HG03196 (cell line): Measurements from ENCODE around the gene MAP2K5.
A peak's percentile ranks its signal among the peaks of the same experiment; 100 is the strongest.

Experiments used
- ATAC-seq: cut with Tn5 transposase; IDR thresholded peaks from one replicate; pipeline ENCODE4 v1.9.1; 2021; ENCODE audit not compliant: unreplicated experiment

The MAP2K5 gene

DNA sequence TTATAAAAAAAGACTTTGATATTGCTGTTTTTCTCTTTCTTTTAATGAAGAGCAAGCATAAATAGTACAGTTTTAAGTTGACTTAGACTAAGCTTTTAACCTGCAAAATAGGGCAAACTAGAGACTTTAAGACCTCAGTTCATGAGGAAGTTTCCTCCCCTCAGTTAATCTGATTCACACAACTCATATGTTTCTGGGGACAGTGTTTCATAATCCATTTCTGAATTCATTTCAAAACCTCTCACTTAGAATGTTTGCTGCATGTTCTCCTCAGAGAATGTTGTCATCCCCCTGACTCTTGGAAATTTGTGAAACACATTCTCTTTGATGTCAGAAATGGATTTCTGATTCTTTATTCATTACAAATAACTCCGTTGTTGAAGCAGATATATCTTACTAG is 203.5 kb downstream of the MAP2K5 start:
- ATAC-seq: no peak

DNA sequence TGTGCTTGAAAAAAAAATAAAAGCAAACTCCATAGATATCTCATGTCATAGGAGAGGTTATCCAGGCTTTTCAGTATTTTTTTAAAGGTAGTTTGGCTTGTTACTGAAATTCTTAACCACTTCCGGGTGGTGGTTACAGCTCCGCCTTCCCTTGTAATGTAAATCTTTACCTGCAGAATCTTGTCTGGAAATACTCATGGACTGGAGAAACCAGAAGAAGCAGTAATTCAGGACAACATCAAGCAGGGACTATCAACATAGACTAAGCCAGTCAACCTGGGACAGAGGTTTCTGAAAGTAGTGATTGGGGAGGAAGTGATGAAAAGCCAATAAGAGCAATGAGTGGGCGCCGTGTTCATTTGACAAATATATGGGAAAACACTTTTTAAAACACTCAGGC is 203.9 kb downstream of the MAP2K5 start:
- ATAC-seq: no peak

DNA sequence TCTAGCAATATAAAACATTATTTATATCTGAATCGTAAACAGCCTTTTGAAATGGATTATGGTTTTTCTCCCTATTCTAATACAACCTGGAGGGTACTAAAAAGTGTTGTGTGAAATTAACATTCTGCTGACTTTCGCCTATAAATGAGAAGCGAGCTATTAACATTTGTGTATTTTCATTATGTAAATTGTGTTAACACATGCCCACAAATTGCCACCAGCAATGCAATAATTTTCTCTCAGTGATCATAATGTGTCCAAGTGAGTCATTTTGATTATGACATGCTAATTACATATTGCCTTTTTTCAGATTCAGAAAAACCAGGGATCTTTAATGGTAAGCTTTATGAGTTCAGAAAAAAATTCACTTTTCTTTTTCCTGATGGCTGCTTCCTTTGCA is 205.4 kb downstream of the MAP2K5 start:
- ATAC-seq: no peak

DNA sequence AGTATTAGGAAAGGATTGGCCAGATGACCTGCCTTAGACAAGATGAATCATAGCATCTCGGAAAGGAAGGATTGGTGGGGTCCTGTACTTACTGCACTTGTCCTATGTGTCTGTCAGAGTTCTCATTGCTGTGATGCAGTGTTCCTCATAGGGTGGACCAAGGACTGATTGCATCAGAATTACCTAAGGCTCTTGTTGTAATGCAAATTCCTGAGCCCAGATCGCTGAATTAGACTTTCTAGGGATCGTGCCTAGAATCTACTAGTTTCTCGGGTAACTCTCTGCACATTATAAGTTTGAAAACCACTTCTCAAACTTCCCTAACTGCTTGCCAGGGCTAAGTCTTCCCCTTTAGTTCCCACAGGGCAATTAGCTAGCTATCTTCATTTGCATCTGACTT is 207.9 kb downstream of the MAP2K5 start:
- ATAC-seq: no peak

DNA sequence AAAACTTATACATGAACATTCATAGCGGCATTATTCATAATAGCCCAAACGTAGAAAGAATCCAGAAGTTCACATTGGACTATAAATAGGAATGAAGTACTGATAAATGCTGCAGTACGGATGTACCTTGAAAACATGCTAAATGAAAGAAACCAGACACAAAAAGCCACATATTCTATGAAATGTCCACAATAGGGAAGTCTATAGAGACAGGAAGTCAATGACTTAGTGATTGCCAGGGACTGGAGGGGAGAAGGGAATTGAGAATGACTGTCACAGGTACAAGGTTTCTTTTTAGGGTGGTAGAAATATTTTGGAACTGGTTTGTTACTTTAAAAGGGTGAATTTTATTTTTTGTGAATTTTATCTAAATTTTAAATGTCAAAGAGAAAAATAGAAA is 211.4 kb downstream of the MAP2K5 start:
- no peak for ATAC-seq

DNA sequence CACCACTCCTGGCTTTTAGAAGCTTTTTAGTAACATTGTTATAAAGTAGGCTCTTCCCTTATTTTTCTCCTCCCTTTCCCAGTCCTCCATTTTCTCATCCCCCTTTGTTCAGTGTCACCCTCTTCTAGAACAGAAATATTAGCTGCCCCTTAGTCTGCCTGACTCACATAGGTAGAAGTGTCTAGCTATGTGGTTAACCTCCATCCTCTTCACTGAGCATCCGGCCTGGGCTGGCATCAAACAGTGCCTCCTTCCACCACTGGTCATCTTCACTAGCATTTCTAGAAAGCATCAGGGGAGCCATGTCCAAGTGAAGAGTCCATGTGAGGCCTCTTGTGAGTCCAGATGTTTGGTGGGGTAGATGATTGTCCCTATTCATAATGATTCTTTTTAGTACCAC is 212.8 kb downstream of the MAP2K5 start:
- no peak for ATAC-seq

DNA sequence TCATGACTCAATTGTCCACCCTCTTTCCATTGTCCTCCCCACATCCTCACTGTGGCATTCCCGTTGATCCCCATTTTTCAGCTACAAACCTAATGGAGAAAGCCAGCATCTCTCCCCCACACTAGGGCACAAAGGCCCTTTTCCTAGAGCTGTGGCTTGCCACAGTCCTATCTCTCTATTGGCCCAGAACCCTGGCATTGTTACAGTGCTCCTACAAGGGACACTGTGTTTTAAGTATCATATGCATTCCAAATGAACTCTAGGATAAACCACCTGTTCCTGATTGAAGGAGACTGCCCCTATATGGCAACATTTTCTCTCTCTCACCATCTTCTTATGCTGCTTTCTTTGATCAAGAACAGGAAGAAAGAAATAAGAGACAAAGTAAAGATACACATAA is 213.4 kb downstream of the MAP2K5 start:
- no peak for ATAC-seq

DNA sequence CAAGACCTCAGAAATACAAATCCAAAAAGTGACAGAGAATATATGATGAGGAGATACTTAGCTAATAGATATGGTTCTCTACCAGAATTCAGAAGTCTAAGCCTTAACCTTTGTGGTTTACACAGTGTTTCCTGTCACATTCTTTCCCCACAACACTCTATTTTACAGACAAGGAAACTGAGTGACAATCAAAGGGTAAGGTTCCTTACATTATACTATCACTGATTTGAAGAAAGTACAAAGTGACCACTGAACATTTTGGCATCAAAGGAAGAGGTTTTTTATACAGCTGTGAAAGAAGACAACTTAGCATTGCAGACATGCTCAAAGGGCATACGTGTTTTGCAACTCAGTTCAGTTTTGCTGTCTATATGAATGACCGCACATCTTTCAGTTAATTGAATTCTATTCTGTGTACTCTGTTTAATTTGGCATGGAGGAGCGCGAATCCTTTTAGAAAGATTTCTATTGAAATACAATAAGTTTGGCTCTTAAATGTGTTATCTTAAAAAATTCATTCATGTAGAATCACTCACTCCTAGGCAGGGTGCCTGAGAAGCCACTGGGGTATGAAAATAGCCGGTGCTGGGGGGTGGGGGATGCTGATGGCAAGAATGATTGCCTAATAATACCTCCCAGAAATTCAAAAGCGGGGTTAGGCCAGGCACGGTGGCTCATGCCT is 216.3 kb downstream of the MAP2K5 start:
- ATAC-seq: no peak

DNA sequence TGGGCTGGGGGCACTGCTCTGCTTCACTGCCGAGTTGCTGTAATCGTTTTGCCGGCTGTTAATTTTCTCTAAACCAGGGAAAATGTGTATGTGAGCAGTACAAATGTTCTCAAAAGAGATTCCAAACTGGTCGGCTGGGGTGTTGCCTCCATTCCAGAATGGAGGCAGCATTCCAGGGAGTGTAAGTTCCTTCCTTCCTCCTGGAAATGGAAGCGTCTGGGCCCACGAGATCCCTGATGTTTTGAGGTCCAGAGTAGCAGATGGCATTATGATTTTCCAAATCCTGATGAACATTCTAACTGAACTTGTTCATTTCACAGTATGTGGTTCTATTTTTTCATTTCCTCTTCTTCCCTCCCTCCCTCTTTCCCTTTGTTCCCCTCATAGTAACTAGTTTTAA is 218.4 kb downstream of the MAP2K5 start:
- no peak for ATAC-seq

DNA sequence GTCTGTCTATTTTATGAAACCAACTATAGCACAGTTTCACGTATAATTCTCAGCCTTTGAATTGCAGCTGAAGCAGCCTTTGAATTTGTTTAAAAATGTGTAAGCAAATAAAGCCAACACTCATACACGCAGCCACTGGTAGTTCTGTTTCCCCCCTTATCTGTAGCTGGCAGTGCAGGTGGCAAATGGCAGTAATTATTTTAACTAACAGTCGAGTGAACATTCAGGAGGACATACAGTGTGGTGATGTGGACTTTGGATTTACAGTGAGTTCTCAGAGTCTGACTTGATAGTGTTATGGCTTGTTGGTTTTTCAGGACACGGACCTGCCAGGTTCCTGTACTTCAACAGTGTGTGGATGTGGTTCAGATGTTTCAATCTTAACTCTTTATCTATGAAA is 218.8 kb downstream of the MAP2K5 start:
- no peak for ATAC-seq

DNA sequence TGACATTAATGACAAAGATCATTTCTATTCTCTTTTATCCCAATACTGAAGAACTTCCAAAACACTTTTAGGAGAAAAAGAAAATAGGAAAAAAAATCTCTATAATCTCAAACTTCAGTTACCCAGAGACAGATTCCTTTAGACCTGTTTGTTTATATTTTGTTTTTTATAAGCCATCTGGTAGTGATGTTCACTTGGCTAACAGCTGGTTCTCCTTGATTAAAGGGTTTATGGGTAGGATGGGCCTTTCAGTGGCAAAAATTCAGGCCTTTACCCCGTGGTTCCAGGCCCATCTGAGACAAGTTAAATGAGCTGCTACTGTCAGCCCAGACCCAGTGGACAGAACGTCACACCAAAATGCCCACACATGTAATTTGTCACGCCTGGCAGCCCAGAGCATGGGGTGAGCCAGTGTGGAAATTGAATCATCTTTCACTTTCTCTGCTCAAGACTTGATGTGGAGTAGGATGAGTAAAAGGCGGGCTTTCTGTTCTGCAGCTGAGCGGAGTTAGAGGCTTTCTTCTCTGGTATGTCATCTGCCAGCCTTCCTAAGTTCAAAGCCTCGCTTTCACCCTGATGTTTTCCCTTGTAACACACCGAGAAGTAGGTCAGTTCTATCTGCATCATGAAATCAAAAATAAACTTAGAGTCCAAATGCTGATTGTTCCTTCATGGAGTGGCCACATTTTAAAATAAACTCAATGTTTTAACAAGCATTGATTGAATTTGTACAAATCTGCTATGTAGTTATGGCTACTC is 220.3 kb downstream of the MAP2K5 start:
- ATAC-seq: peak; percentile 71

DNA sequence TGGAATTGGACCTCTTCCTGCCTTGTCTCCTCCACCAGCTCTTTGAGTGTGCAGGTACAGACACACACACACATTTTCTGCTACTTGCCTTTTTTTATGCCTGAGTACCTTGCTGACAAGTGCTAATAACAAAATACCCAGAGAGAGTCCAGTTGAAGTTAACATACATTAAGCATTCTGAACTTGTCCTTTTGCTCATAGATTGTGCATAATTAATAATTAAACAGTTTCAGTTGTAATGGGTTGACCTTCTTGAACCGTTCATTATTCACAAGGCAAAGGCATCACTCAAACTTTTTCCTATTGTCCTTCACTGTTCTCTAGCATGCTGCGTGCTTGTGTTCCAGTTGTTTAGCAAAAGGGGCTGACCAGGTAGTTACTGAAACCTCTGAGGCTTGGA is 223.2 kb downstream of the MAP2K5 start:
- ATAC-seq: no peak

DNA sequence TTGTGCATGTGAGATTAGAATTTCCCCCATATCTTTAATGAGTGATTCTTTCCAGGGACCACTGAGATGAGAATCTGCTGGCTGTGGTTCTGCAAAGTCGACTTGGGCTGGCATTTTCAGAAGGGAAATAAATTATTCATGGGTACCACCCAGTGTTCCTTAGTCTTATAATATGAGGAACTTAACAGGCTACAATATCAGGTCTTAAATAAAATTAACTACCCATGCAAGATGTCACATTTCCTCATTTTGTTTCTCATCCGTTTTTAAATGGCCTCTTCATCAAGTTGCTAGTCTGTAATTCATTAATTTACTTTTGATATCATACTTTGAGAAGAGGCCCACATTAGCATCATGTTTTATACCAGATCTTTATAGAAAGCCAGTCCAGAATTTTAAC is 224.5 kb downstream of the MAP2K5 start:
- no peak for ATAC-seq

DNA sequence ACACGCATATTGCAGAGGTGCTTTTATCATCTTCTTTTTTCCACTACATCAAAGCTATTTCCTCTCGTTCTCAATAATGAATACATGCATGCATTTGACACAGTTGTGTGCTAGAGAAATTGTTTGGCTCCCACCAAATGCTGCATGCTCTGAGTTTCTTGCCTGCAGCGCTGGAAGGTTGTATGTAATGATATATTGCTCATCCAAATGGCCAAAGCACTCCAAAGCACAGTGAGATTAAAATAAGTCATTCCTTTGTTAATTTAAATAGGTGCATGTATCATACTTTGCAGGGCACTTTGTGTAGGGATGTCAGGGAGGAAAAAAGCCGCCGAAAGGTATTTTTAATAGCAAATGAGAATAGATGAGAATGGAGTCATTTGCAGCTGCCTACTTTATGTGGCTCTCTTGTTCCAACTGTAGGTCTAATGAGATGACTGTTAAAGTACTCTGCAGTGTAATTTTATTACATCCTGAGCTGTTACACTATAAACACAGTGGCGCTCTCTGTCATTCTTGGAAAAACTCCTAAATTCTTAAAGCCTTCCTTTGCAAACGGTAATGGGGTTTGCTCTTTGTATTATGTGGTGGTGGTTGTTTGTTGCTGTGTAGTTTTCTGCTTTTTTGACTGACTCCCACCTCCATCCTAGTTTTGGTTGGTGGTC is 225.9 kb downstream of the MAP2K5 start:
- ATAC-seq: no peak

DNA sequence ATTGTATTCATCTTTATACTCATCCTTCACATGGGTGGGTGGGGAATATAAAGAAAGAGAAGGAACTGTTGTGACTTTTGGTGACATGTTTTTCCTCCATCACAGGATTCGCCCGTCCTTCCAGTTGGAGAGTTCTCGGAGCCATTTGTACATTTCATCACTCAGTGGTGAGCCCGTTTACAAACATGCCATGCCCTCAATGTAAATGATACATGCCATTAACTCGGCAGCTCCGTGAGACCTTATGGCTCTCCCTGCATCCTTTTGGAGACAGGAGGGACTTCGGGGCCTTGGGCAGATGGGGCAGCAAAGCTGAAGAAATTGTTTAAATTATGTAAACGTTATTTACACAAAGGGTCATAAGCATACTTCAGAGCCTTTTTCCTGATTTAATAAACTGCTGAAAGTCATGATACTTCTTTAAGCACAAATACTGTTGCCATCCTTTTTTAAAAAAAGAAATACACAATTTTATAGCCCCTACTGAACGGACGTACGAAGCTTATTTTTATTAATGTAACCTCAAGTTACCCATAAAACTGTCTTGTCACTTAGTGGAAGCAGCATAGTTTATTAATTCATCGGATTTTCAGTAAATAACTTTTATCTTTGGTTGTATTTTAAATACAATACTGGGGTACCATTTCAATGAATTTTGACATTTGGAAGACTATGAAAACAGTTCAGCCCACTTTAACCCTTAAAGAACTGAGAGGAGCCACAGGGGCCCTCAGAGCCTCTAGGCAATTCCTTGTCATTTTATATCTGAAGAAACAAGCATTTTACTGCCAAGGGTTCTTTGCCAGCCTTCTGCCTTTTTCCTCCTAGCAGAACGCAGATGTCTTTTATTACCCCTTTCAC is 227.2 kb downstream of the MAP2K5 start:
- no peak for ATAC-seq

DNA sequence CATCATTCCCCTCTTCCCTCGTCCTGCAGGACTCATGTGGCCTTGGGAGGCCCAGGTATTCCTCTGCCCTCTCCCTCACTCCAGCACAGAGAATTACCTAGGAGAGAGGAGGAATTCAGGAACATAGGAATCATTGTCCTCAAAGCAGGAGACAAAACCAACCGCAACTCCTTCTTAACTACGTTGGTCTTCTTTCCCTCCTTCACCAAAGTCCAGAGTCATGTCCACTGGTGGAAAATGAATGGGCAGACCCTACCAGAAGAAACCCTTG is 227.8 kb downstream of the MAP2K5 start:
- ATAC-seq: no peak

DNA sequence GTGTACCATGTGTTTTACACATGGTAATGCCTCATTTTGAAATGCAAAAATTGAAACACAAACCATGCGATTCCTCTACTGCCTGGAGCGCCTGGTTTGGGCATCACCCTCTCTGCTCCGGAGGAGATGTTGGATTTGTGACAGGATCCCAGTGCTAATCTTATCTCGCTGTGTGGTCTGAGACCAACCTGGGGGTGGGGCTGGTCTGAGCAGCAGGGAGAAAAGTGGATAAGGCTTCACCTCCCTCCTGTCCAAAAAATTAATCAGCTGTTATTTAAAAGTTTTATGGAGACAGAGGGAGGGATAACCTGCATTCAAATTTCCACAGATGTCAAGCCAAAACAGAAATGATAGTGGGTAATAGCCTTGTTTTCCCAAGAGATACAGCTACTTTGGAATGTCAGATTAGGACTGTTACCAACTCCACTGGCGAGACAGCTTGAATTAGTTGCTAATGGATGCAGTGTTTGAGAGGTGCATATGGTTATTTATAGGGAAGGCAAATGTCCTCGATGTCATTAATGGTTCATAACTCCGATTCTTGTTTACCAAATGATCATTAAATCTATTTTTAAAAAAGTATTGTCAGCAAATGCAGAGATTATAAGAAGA is 228.8 kb downstream of the MAP2K5 start:
- no peak for ATAC-seq

DNA sequence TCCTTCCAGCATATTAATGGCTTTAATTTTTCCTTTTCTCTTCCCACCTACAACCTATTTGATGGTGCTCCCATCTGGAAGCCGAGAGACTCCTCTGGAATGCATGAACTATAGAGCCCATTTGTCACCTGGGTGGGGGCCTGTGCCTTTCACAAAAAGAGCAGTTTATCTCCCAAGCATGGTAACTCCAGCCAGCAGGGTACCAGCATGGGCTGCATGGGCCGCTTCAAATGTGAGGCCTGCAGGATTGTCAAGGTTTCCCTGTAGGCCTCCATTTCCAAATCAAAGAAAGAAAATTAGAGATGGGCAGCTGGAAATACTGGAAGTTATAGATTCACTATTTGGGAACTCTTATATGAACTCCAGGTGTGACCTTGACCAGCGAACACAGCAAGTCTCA is 232.1 kb downstream of the MAP2K5 start:
- no peak for ATAC-seq

DNA sequence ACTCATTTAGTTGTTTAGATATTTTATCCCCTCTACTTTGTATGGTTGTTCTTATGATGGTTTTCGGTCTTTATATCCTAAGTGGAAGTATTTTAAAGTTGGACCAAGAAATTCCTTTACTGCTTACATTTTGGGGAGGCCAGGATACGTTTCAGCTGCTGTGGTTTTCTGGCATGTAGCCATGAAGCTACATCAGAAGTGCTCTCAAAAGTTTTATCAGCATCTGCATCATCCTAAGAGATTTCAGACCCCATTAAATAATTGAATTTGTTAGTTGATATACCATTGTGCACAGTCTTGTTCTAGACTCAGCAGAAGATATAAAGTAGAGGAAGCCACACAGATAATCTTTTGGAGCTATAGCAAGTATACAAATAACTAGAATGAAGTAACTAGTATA is 232.7 kb downstream of the MAP2K5 start:
- ATAC-seq: no peak

DNA sequence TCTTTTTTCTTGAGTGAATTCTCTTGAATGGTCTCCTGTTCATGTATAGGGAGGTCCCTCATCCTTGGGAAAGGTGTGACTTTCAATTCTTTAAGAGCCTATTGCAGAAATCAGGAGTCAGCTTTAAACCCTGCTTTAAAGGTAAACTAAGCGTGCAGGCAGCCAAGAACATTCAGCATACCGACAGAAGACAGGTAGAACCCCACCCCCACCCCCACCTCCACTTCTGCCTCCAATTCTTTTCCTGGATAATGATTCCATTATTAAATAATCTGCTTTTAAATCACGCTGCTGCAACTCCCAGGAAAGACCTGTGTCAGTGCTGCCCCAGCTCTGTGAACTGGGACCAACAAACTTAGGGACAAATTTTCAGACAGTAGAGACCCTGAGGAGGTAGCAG is 233.5 kb downstream of the MAP2K5 start:
- ATAC-seq: no peak

DNA sequence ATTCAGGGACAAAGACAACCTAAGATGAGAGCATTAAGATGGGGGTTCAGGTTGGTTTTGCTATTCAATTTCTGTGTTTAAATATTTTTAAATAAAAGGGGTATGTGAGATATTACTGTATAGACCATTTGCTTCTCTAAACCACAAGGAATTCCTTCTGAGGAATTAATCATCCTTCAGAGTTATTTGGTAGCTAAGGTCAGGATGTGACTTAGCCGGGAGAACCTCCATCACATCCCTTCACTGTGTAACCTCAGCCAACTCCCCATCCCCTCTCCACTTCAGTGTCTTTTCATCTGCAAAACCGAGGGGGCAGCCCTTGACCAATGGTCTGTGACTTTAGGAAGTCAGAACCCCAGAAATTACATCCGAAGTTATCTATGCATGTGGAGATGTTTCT is 234.1 kb downstream of the MAP2K5 start:
- ATAC-seq: no peak
